Measurements from ENCODE around the gene IVL.

IVL gene

DNA sequence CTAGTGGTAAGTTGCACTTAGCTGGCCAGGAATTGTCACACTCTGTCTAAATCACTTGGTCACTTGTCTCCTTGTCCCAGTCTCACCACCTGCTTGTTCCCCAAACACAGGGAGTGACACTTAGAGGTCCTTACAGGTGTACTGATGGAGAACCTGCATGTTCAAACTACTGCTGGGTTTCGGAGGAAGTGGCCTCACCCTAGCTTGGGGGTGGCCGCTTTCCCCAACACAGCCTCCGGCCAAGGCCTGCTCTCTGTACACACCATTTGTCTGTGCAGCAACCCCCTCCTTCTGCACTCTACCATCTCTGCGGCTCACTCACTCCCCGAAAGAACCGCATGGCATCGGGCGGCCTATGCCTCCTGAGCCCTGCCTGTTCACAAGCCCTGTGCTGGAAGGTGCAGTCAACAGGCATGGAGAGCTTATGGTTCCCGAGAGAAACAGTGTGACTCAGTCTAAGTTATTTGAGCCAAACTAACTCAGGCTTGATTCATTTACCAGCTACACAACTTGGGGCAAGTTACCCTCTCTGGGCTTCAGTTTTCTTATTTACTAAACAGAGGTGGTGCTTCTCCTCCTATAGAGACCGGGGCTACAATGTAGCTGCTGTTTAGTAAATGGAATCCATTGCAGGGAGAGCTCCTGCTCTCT is 51.6 kb downstream of the IVL start:
- POLR2A ChIA-PET, result no interaction called here
- CTCF ChIA-PET, result interaction anchor here (0.9 kb wide), 1 partner anchor 233 kb away, joined by 4 read pairs; no protein-coding TSS in a partner anchor
- TF ChIP-seq ZNF623 (tag by site-specific recombination; IDR thresholded peaks at IDR 0.05) (no peak), ZNF521 (tag by site-specific recombination; IDR thresholded peaks at IDR 0.05) (no peak), REST (tag by site-specific recombination; IDR thresholded peaks at IDR 0.05) (no peak), EGR2 (tag by site-specific recombination; IDR thresholded peaks at IDR 0.05; ENCODE audit: low read depth) (no peak), ZNF585B (tag by site-specific recombination; IDR thresholded peaks at IDR 0.05) (no peak), ZBTB7A (tag by site-specific recombination; IDR thresholded peaks at IDR 0.05; ENCODE audit: low read depth) (no peak), ZBTB48 (tag by site-specific recombination; IDR thresholded peaks at IDR 0.05) (no peak), ZNF677 (tag by site-specific recombination; IDR thresholded peaks at IDR 0.05) (no peak), ZNF416 (tag by site-specific recombination; IDR thresholded peaks at IDR 0.05) (no peak), ZNF530 (tag by site-specific recombination; IDR thresholded peaks at IDR 0.05; ENCODE audit: low read depth) (no peak), ZNF624 (tag by site-specific recombination; IDR thresholded peaks at IDR 0.05) (no peak), ELK4 (IDR thresholded peaks at IDR 0.05; ENCODE audit: borderline replicate concordance, low read depth, low read length) (no peak), PRDM2 (tag by site-specific recombination; IDR thresholded peaks at IDR 0.05; ENCODE audit: borderline replicate concordance) (no peak), ZSCAN23 (tag by site-specific recombination; IDR thresholded peaks at IDR 0.05) (no peak), KLF9 (tag by site-specific recombination; IDR thresholded peaks at IDR 0.05; ENCODE audit: low read depth) (no peak)
- TF ChIP-seq, protein P1, sequence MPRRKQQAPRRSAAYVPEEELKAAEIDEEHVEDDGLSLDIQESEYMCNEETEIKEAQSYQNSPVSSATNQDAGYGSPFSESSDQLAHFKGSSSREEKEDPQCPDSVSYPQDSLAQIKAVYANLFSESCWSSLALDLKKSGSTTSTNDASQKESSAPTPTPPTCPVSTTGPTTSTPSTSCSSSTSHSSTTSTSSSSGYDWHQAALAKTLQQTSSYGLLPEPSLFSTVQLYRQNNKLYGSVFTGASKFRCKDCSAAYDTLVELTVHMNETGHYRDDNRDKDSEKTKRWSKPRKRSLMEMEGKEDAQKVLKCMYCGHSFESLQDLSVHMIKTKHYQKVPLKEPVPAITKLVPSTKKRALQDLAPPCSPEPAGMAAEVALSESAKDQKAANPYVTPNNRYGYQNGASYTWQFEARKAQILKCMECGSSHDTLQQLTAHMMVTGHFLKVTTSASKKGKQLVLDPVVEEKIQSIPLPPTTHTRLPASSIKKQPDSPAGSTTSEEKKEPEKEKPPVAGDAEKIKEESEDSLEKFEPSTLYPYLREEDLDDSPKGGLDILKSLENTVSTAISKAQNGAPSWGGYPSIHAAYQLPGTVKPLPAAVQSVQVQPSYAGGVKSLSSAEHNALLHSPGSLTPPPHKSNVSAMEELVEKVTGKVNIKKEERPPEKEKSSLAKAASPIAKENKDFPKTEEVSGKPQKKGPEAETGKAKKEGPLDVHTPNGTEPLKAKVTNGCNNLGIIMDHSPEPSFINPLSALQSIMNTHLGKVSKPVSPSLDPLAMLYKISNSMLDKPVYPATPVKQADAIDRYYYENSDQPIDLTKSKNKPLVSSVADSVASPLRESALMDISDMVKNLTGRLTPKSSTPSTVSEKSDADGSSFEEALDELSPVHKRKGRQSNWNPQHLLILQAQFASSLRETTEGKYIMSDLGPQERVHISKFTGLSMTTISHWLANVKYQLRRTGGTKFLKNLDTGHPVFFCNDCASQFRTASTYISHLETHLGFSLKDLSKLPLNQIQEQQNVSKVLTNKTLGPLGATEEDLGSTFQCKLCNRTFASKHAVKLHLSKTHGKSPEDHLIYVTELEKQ (tag by site-specific recombination; IDR thresholded peaks at IDR 0.05; ENCODE audit: borderline replicate concordance), result no peak
- Histone ChIP-seq H3K4me1 (ENCODE audit: control insufficient read depth, insufficient read depth, low read length) (no peaks in the 10 kb centered on the region), H3K9me3 (ENCODE audit: control insufficient read depth, insufficient read depth, low read depth, low read length) (no peaks in the 10 kb centered on the region), H3K4me3 (ENCODE audit: low read depth, low read length) (no peak overlapping the region), H3K36me3 (ENCODE audit: control insufficient read depth in 2 of 2, insufficient read depth in 1 of 2, low read length in 2 of 2) (no peaks in the 10 kb centered on the region), H3K27ac (ENCODE audit: extremely low read depth, low read depth, low read length) (no peak overlapping the region)
